GM18508 (cell line): ENCODE data around the gene RTEL1.
"Not testable (repeated sequence)": the region's sequence is repeated elsewhere in the genome, so short reads cannot be mapped to it uniquely, and the experiment has no call there.

Source experiments
- ATAC-seq: cut with Tn5 transposase; IDR thresholded peaks from one replicate; pipeline ENCODE4 v1.9.1; 2021; ENCODE audit warnings: moderate number of reproducible peaks; ENCODE audit not compliant: insufficient read depth, unreplicated experiment

RTEL1 gene

DNA sequence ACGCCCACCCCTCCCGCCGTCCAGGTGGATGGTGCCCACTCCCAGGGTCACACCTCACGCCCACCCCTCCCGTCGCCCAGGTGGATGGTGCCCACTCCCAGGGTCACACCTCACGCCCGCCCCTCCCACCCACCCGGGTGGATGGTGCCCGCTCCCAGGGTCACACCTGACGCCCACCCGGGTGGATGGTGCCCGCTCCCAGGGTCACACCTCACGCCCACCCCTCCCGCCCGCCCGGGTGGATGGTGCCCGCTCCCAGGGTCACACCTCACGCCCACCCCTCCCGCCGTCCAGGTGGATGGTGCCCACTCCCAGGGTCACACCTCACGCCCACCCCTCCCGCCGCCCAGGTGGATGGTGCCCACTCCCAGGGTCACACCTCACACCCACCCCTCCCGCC, 7.6 kb upstream of the RTEL1 start:
- ATAC-seq, result not testable (repeated sequence)

- ATAC-seq, result no peak
Observed at GRCh38 chr20:63651942-63652191, 6.2 kb upstream of the RTEL1 start.

GRCh38 chr20:63652192-63652980, 5.7 kb upstream of the RTEL1 start:
- ATAC-seq, result no peak

DNA sequence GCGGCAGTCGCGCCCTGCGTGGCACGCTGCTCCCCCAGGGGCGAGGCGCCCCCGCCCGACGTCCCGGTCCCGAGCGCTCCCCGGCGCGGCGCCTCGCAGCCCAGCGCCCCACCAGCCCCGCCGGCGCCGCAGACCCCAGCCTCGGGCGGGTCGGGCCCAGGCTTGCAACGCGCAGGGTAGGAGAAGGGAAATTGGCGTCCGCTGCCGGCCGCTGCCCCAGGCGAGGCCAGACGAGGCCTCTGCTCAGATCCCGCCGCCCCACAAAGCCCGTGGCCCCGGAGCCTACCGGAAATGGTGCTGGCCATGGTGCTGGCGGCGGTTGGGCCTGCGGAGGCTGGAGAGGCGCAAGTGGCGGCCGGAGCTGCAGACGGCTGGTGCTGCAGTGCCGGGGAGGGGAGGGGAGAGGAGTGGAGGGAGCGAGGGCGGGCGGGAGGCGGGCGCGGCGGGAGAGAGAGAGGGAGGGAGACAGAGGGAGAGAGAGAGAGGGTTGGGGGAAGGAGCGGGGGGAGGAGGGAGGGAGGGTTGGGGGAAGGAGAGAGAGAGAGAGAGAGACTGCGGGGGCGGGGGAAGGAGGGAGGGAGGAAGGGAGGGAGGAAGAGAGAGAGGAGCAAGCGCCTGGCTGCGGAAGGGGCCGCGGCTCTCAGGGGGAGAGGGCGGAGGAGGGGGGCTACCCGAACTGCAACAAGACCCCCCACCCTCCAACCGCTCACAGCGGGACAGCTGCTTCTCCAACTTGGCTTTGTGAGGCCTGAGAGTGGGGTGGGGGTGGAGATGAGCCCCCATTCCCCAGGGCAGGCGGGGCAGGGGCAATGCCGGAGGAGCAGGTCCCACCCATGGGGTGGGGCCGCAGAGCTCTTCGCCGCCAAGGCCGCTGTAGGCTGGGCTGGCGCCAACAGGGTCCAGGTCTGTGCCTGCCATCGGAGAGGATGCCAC, 4.8 kb upstream of the RTEL1 start, which contains the start of gene STMN3:
Gene STMN3, minus strand, starts transcription at position 384 of the 933 bp plus-strand sequence. Its CDS starts 79 bp downstream, at position 305.
- ATAC-seq, result no peak

- ATAC-seq, result no peak
Observed at GRCh38 chr20:63653974-63654668, 4.0 kb upstream of the RTEL1 start.

DNA sequence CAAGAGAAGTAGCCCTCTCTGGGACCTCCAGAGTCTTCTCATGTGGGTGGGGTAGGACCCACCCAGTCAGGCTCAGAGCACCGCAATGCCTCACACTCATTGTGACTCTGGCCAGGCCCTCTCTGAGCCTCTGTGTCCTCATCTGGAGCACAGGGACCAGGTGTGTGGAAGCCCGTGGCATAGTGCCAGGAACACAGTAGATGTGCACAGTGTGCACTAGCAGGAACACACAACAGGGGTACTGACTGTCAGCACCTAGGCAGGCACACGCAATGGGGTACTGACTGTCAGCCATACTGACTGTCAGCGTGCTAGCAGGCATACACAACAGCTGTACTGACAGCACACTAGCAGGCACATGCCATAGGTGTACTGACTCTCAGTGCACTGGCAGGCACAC, 2.9 kb upstream of the RTEL1 start:
- no peak for ATAC-seq

GRCh38 chr20:63656451-63656850, 1.7 kb upstream of the RTEL1 start:
- no peak for ATAC-seq

DNA sequence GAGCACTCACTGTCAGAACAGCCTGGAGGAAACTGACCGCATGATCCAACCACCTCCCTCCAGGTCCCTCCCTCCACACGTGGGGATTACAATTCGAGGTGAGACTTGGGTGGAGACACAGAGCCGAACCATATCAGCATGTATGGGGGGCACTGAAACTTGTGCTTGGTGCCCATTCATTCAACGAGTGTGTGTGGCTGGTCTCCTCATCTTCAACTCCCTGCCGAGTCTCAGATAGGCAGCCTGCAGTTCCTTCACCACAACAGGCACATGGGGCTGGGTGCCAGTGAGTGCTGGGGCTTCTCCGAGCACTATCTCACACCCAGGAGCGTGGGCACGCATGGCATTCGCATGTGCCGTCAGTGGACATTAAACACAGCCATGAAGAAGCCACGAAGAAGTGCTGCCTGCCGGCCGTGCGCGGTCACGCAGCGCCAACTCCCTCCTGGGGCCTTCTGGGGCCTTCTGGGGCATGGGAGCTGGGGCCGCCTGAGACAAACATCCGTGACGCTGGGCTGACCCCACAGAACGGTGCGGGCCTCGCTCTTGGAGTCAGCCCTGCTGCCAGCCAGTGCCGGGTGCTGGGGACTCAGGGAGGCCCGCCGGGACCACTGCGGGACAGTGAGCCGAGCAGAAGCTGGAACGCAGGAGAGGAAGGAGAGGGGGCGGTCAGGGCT, 714 bp upstream of the RTEL1 start:
- ATAC-seq, result no peak

DNA sequence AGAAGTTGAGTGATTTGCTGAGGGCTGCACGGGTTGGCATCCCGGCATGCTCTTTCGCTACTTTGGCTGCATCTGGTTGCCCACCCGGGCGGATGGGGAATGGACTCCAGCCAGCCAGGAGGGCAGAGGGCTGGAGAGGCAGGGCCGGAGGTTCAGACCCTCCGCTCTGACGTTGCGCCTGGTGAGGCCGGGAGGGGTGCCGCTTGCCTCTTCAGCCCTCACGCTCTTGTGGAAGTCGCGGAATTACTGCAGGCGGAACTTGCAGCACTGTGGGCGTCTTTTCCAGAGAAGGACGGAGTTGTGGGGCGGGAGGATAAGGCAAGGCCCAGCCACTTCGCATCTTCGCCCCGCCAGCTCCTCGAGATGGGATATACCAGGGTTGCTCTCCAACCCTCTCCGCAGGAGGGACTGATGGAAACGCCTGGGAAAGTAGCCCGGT, 656 bp downstream of the RTEL1 start:
- ATAC-seq, result peak; percentile 7

- ATAC-seq, result no peak
Observed at GRCh38 chr20:63659370-63659769, 1.3 kb downstream of the RTEL1 start.

DNA sequence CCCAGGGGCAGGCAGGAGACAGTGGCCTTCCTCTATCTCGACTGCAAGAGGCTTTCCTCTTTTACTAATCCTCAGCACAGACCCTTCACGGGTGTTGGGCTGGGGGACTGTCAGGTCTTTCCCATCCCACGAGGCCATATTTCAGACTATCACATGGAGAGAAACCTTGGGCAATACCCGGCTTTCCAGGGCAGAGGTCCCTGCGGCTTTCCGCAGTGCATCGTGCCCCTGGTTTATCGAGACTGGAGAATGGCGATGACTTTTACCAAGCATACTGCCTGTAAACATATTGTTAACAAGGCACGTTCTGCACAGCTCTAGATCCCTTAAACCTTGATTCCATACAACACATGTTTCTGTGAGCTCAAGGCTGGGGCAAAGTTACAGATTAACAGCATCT, 2.1 kb downstream of the RTEL1 start:
- not testable (repeated sequence) for ATAC-seq

DNA sequence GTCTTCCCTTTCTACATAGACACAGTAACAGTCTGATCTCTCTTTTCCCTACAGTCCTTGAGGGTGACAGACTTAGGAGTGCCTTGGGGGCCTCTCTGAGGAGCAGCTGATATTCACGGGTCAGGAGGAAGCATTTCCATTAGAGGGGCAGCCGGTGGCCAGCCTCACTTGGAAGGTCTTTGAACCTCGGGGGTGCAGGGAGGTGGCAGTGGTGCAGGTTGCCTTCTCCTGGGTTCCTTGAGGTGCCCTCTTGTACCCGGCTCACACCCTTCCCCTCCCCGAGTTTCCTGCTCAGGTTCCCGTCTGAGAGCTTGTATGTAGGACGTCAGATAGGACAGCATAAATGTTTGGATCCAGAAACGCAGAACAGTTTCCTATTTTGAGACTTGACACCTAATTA, 2.5 kb downstream of the RTEL1 start:
- ATAC-seq, result no peak

GRCh38 chr20:63661108-63661507, 3.0 kb downstream of the RTEL1 start:
- no peak for ATAC-seq

DNA sequence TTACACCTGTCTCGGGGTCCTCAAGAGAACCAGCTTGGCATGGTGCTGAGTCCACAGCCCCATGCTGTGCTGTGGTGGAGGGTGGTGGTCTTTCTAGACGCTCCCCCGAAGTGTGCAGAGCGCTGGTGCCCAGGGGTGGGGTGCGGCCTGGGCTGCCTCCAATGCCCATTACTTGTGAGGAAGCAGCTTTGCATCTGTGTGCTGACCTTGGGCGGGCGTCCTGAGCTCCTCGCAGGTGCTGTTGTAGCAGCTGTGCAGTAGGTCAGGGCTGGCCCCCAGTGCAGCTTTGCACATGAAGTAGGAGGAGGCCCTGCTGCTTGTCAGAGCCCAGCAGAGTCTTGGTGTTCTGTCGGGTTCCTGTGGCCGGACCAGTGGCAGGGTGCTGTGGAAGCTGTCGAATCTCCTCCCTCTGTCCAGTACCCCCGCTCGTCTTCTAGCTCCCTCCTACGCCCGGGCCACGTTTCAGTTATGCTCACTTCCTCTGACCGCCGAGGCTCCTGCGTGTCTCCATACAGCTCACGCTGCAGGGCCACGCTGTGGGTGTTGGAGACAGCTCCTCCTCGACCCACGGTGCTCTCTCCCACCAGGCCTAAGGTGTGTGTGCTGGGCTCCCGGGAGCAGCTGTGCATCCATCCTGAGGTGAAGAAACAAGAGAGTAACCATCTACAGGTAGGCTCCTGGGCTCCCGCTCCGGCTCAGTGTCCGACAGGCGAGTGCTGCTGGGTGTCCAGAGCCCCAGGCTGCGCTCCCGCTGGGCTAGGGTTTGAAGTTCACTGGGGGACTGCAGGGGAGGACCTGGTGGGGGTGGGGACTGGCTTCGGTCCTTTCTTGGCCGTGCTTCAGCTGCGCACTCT, 4.1 kb downstream of the RTEL1 start:
- no peak for ATAC-seq

- no peak for ATAC-seq
Observed at GRCh38 chr20:63662813-63663189, 4.7 kb downstream of the RTEL1 start.

DNA sequence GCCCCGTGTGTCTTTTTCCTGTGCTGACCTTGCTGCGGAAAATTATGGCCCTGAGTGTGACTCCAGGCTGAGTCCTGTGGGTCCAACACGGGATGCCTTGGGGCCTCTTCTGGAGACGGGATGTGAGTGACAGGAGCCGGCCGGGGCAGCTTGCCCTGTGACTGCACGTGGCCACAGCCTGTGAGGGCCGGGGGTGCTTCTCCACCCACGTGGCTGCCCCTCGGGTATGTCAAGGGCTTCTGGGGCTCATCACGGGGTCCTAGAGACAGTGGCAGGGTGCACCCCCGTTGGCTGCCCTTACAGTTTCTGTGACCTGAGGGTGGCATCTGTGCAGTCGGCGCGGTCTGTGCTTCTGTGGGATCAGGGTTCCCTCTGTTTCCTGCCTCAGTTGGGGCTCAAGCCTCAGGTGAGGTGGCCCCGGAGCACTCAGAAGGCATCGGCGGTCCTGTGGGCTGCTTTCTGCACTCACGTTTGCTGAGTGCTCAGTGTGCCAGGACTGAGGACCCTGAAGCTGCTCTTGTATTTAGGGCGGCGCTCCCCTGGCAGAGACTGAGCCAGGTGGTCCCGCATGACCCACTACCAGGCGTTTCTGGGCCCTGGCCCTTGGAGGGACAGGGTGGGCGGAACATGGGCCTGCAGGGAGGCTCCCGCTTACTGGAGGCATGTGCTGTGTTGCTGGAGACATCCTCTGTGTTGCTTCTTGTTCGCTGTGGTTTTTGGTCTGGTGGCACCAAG, 5.4 kb downstream of the RTEL1 start:
- no peak for ATAC-seq

GRCh38 chr20:63664143-63664851, 6.2 kb downstream of the RTEL1 start:
- no peak for ATAC-seq

GRCh38 chr20:63664861-63665594, 6.9 kb downstream of the RTEL1 start:
- ATAC-seq, result no peak
